ENCODE data around the gene NTN1.

Gene NTN1

GRCh38 chr17:9273428-9274391 lies 252.4 kb downstream of the NTN1 start:
- H3K4me3 ChIP-seq (ENCODE audit: insufficient read depth, low read length, poor library complexity, severe bottlenecking), result no peak overlapping the region
- H3K9ac ChIP-seq (ENCODE audit: low read length), result no peak overlapping the region
- no peaks in the 10 kb centered on the region for H3K36me3 ChIP-seq (ENCODE audit: low read length)
- H4K20me1 ChIP-seq (ENCODE audit: low read depth, low read length), result no peaks in the 10 kb centered on the region
- H3F3A ChIP-seq (ENCODE audit: insufficient read depth), result no peaks in the 10 kb centered on the region
- H2AFZ ChIP-seq (ENCODE audit: low read depth, low read length, severe bottlenecking), result no peak overlapping the region
- no peaks in the 10 kb centered on the region for H3K27me3 ChIP-seq (ENCODE audit: low read length)
- no peak overlapping the region for H3K4me2 ChIP-seq (ENCODE audit: low read depth, low read length, poor library complexity, severe bottlenecking)
- TF ChIP-seq EZH2phosphoT487 (conservative IDR thresholded peaks at IDR 0.05; ENCODE audit: low read length), result no peak
- no peaks in the 10 kb centered on the region for H3K79me2 ChIP-seq (ENCODE audit: insufficient read depth, low read length)
- no peaks in the 10 kb centered on the region for H3K9me3 ChIP-seq (ENCODE audit: insufficient read depth, low read length)
- H3K27ac ChIP-seq (ENCODE audit: low read depth, low read length), result no peak overlapping the region
- H3K9me2 ChIP-seq (replicated peaks; ENCODE audit: insufficient read depth, low read length), result no peaks in the 10 kb centered on the region

GRCh38 chr17:9274973-9275372 lies 253.7 kb downstream of the NTN1 start:
- Histone ChIP-seq H3K27me3 (ENCODE audit: low read length) (no peaks in the 10 kb centered on the region), H3F3A (ENCODE audit: insufficient read depth) (no peaks in the 10 kb centered on the region), H3K9ac (ENCODE audit: low read length) (no peak overlapping the region), H2AFZ (ENCODE audit: low read depth, low read length, severe bottlenecking) (no peak overlapping the region), H3K79me2 (ENCODE audit: insufficient read depth, low read length) (no peaks in the 10 kb centered on the region), H3K4me2 (ENCODE audit: low read depth, low read length, poor library complexity, severe bottlenecking) (no peak overlapping the region), H3K4me3 (ENCODE audit: insufficient read depth, low read length, poor library complexity, severe bottlenecking) (no peak overlapping the region), H3K9me2 (replicated peaks; ENCODE audit: insufficient read depth, low read length) (no peaks in the 10 kb centered on the region), H3K36me3 (ENCODE audit: low read length) (no peaks in the 10 kb centered on the region), H3K9me3 (ENCODE audit: insufficient read depth, low read length) (no peaks in the 10 kb centered on the region), H3K27ac (ENCODE audit: low read depth, low read length) (no peak overlapping the region), H4K20me1 (ENCODE audit: low read depth, low read length) (no peaks in the 10 kb centered on the region)
- no peak for TF ChIP-seq CTCF (IDR thresholded peaks at IDR 0.05; ENCODE audit: insufficient read depth, low read length, poor library complexity, severe bottlenecking)

- Histone ChIP-seq H3K9me3 (ENCODE audit: insufficient read depth, low read length) (no peaks in the 10 kb centered on the region), H3K27ac (ENCODE audit: low read depth, low read length) (no peak overlapping the region), H3K9ac (ENCODE audit: low read length) (no peak overlapping the region), H3K36me3 (ENCODE audit: low read length) (no peaks in the 10 kb centered on the region), H3K4me3 (ENCODE audit: insufficient read depth, low read length, poor library complexity, severe bottlenecking) (no peak overlapping the region), H3F3A (ENCODE audit: insufficient read depth) (no peaks in the 10 kb centered on the region), H3K4me2 (ENCODE audit: low read depth, low read length, poor library complexity, severe bottlenecking) (no peak overlapping the region), H3K27me3 (ENCODE audit: low read length) (no peaks in the 10 kb centered on the region), H2AFZ (ENCODE audit: low read depth, low read length, severe bottlenecking) (no peak overlapping the region), H4K20me1 (ENCODE audit: low read depth, low read length) (no peaks in the 10 kb centered on the region), H3K79me2 (ENCODE audit: insufficient read depth, low read length) (no peaks in the 10 kb centered on the region), H3K9me2 (replicated peaks; ENCODE audit: insufficient read depth, low read length) (no peaks in the 10 kb centered on the region)
- TF ChIP-seq CTCF (IDR thresholded peaks at IDR 0.05; ENCODE audit: insufficient read depth, low read length, poor library complexity, severe bottlenecking), result no peak
- TF ChIP-seq EZH2phosphoT487 (conservative IDR thresholded peaks at IDR 0.05; ENCODE audit: low read length), result no peak
Measured at GRCh38 chr17:9279893-9280292, 258.6 kb downstream of the NTN1 start.

GRCh38 chr17:9283909-9284308 lies 262.6 kb downstream of the NTN1 start:
- no peak for TF ChIP-seq CTCF (IDR thresholded peaks at IDR 0.05; ENCODE audit: insufficient read depth, low read length, poor library complexity, severe bottlenecking)
- TF ChIP-seq EZH2phosphoT487 (conservative IDR thresholded peaks at IDR 0.05; ENCODE audit: low read length), result no peak
- no peaks in the 10 kb centered on the region for H4K20me1 ChIP-seq (ENCODE audit: low read depth, low read length)
- no peak overlapping the region for H3K4me2 ChIP-seq (ENCODE audit: low read depth, low read length, poor library complexity, severe bottlenecking)
- H3K4me3 ChIP-seq (ENCODE audit: insufficient read depth, low read length, poor library complexity, severe bottlenecking), result no peak overlapping the region
- H2AFZ ChIP-seq (ENCODE audit: low read depth, low read length, severe bottlenecking), result no peak overlapping the region
- H3F3A ChIP-seq (ENCODE audit: insufficient read depth), result no peaks in the 10 kb centered on the region
- no peak overlapping the region for H3K9ac ChIP-seq (ENCODE audit: low read length)
- no peaks in the 10 kb centered on the region for H3K27me3 ChIP-seq (ENCODE audit: low read length)
- no peaks in the 10 kb centered on the region for H3K36me3 ChIP-seq (ENCODE audit: low read length)
- H3K9me3 ChIP-seq (ENCODE audit: insufficient read depth, low read length), result no peaks in the 10 kb centered on the region
- H3K27ac ChIP-seq (ENCODE audit: low read depth, low read length), result no peak overlapping the region
- H3K9me2 ChIP-seq (replicated peaks; ENCODE audit: insufficient read depth, low read length), result no peaks in the 10 kb centered on the region
- no peaks in the 10 kb centered on the region for H3K79me2 ChIP-seq (ENCODE audit: insufficient read depth, low read length)

Measured in SU-DHL-6 (cell line).